HG03354 (cell line): ENCODE measurements around the gene SCNM1.
"Not testable (repeated sequence)": the region's sequence is repeated elsewhere in the genome, so short reads cannot be mapped to it uniquely, and the experiment has no call there.

Experiments used
- ATAC-seq: cut with Tn5 transposase; IDR thresholded peaks from one replicate; pipeline ENCODE4 v1.9.1; 2021; ENCODE audit warnings: mild to moderate bottlenecking; ENCODE audit not compliant: unreplicated experiment, poor library complexity, severe bottlenecking

The SCNM1 gene

DNA sequence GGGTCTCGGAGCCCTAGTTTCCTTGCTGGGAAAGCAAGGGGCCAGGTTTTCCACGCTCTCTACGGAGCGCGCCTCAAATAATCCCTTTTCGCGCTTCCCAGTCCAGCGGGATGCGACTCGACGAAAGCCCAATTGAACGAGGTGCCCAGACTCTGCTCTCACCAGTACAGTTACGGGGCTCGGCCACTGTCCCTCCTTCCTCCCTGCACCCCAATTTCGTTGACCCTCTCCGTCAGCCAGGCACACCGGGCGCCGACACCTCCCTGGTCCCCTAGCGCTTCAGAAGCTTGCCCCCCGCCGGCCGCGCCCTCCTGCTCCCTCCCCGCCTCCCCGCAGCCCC is 19.9 kb upstream of the SCNM1 start:
- peak; percentile 3 for ATAC-seq

DNA sequence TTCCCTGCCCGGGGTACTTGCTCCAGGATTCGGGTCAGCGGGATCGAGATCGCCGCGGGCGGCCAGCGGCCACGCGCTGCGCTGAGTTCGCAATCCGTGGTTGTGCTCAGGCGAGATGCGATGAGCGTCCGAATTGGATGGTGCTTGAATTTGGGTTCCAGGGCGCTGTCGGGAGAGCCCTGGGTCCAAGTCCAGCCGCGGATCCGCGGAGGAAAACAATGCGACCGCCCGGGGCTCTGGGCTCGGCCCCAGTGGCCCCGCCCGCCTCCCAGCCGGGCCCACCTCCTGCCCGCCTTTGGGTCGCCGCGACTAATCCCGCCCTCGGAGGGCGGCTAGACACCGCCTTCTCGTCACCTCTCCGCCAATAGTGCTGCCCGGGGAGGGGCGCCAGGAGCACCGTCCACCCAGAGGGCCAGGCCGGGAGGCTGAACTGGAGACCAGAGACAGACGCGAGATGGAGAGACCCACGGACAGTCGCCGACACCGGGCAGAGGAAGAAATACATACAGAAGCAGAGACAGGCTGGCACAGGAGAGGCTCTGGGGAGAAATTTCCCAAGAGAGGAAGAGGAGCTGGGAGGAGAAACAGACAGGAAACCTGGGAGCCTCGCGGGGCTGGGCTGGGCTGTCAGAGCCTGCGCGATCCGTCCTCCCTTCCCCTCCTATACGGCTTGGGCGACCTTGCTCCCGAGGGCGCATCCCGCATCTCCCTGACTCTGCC is 19.4 kb upstream of the SCNM1 start, which contains the start of gene SEMA6C:
Gene SEMA6C (minus strand): TSS at position 220 of the 720 bp plus-strand sequence. CDS start 4,010 bp downstream, outside the sequence.
- peak; percentile 96 for ATAC-seq

DNA sequence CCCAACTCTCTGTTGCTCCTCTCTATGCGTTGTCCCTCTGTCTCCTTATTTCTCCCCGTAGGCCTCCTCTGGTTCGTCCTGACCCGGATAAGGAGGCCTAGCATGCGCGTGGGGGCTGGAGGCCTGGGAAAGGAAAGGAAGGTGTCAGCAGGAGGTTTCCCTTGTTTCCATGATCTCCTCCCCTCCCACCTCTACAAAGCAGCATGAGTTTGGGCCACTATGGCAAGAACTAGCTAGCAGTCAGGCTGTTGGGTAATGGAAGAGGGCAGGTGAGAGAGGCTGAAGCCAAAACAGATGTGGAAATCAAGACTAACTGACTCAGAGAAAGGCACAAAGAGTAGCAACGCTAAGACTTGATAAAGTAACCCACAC is 18.8 kb upstream of the SCNM1 start:
- ATAC-seq: no peak

DNA sequence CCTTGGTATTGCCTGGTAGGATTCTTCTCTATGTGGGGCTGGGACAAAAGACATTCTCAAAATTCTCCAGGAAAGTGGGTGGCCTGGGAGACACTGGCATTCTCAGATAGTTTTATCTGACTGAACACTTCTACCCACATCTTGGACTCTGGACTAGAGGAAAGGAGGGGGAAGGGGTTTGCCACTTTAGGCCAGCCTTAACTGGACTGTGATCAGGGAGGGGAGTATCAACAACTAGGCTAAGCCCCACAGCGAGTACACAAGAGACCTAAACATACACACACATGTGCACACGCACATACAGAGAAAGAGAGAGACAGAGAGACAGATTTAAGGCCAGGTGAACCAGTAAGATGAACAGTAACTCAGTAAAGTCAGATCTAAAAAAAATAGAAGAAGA is 18.3 kb upstream of the SCNM1 start:
- no peak for ATAC-seq

DNA sequence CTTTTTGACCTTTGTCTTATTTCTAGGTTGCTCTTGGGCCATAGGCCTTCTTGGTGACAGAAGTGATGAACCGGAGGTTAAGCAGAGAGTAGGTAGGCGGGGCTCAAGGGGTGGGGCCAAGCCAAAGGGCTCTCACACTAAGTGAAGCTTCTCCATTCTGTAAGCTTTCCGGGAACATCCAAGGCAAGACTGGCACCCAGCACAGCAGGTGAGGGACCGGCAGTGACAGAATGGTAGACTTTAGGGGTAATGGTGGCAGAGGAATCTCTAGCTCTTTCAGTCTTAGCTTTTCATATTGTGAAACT is 9.5 kb upstream of the SCNM1 start, which contains the start of gene TNFAIP8L2:
Gene TNFAIP8L2 (plus strand): TSS at position 135 of the 305 bp plus-strand sequence. CDS start 2,049 bp downstream, outside the sequence.
- ATAC-seq: peak; percentile 76

DNA sequence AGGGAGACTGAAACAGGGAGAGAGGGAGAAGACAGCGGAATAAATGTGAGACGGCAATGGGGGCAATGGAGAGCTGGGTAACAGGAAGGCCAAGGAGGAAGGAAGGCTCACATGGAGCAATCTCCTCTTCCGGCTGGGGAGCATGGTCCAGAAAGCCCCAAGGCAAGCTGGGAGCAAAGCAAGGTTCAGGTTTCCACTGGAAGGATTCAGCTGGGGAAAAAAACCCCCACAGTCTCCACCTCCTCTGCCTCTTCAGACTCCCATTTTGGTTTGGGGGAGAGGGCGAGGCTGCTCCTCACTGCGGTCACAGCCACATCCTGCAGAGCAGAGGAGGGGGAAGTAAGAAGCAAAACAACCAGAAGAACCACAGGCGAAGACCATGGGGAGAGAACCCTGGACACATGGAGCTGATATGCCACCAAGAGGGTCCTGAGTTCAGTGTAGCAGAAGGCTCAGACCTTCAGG is 8.8 kb upstream of the SCNM1 start:
- ATAC-seq: no peak

DNA sequence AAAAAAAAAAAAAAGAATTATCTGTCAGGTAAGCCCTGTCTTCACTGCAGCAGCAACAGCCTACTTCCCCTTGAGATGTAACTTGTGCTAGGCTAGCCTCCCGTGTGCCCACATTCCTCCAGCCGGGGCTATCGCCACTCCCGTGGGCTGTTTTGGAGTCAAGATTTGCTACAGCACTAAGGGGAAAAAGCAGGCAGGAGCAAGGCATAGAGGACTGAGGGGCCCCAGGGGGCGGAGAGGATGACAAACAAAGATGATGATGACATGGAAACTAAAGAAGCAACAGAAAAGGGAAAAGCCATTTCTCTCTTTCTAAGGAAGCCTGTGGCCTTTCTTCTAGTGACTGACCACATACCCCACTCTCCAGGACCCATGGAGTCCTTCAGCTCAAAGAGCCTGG is 7.6 kb upstream of the SCNM1 start:
- ATAC-seq: no peak

DNA sequence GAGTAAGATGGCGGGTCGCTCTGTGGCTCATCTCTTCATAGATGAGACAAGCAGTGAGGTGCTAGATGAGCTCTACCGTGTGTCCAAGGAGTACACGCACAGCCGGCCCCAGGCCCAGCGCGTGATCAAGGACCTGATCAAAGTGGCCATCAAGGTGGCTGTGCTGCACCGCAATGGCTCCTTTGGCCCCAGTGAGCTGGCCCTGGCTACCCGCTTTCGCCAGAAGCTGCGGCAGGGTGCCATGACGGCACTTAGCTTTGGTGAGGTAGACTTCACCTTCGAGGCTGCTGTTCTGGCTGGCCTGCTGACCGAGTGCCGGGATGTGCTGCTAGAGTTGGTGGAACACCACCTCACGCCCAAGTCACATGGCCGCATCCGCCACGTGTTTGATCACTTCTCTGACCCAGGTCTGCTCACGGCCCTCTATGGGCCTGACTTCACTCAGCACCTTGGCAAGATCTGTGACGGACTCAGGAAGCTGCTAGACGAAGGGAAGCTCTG is 7.1 kb upstream of the SCNM1 start:
- ATAC-seq: no peak

DNA sequence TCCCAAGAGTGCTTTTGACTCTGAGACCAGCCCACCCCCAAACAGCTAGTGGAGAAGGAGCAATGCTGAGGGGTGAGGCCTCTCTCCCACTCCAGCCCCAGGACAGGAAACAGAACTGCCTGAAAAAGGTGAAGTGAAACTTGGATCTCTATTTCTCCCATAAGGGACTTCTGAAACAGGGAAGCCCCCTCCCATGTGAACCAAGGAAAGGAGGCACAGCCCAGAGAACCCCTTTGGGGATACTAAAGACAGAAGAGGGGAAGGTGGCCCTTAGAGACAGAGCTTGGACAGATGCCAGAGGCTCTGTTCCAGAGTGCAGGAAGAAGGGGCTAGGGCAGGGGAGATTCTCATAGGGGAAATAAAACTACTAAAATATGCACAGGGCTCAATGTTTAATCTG is 6.6 kb upstream of the SCNM1 start:
- no peak for ATAC-seq

DNA sequence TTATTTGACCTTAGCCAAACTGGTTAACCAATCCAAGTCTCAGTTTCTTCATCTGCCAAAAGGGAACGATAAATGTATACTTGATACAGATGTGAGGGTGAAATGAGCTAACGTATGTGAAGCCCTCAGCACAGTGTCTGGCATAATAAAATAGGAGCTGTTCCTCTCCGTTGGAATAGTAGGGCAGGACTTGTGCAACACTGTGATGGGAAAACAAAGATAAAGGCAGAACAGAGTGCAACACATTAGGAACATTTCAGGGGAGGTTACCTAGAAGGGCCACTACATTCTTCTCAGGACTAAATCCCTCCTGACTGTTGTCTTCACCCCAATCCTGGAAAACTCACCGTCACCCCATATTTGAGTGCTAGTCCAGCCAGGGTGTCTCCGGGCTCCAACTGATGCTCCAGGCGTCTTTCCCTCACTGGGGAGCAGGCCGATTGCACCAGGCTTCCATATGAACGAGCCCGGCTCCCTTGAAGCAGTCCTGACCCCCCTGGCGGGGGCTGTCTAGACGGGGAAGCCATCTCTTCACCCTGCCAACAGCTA is 1.1 kb upstream of the SCNM1 start:
- ATAC-seq: no peak

DNA sequence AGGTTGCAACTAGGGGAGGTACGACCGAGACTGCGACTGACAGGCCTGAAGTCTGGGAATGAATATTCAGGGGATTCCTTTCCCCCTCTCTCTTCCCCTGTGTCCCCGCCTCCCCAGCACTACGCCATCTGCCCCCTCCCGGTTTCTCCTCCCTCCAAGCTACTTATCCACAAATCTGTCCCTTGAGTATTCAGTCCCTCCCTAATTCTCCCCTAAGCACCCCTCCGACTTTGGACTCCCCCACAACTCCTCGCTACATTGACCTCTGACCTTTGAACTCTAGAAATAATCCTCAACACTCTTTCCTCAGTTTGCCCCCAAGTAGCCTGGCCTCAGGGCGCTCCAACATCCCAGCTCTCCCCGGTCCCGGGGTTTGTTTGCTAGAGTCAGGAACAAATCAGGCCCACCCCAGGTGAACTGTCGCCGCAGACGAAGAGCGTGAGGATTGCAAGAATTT is 635 bp upstream of the SCNM1 start:
- no peak for ATAC-seq

DNA sequence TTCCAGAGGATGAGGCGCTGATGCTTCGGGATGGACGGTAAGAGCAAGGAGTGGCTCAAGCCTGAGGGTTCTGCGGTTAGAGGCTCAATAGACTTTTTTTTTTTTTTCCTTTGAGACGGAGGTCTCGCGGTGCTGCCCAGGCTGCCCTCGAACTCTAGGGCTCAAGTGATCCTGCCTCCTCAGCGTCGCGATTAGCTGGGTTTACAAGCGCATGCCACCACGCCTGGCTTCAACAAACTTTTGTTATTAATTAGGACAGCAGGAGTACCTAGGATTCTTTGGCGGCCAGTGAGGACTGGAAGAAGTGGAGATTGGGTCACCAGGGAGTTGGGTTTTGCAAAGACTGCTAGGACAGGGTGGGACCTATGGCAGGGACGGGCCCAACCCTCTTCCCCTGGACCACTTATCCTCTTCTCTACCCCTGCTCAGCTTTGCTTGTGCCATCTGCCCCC is 587 bp downstream of the SCNM1 start:
- ATAC-seq: peak; percentile 7

DNA sequence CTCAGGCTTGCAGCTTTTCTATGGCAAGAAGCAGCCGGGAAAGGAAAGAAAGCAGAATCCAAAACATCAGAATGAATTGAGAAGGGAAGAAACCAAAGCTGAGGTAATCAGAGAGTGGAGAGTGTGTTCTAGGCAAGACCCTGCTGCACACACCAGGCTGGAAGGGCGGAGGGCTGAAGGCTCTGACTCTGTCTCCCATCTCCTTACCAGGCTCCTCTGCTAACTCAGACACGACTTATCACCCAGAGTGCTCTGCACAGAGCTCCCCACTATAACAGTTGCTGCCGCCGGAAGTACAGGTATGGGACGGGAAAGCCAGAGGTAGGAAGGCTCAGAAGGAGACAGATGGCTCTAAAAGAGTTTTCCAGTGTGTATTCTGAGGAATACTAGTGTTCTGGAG is 1.2 kb downstream of the SCNM1 start:
- ATAC-seq: no peak

DNA sequence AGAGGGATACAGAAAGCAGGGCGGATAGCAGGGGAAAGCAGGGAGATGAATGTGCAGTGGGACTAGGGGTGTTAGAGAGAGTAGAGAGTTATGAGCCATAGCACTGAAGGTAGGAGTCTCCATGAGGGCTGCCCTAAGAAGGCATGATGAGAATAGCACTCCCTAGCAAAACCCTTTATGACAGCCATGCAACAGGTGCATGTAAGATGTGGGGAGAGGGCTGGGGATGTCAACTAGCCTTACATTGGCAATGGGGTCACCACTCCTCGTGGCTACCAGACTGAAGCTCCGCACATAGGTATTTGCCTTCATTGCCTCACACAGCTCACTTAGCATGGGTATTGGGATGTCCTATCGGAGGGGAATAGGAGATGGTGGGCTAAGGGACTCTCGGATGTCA is 5.2 kb downstream of the SCNM1 start:
- ATAC-seq: no peak

DNA sequence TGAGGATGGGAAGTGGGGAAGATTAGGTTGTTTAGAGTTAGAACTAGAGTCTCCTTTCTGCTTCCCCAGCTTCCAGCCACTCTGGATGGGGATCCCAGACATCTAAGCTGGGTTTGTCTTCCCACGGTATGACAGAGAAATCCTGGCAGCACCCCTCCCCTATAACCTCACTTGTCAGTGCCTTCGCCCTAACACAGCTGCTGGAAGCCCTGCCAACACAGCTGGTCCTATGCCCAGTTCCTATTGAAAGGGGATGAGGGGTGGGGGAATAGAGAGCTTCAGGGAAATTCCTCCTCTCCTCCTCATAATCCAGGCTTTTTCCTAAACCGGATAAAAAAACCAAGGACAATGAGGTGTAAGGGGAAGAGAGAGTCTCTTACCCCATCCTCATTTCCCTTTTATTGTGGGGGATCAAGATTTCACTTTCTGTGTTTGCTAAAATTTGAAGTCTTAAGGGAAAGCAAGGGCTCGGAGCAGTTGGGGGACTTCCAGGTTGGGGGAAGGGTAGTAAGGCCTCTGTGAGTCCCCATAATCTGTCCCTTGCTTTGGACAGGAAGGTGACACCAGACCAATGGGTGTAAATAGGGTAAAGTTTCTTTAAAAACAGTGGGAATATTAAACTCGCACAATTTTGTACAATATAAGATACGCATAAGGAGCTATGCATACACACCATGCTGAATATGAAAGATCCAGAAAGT is 9.2 kb downstream of the SCNM1 start:
- no peak for ATAC-seq

DNA sequence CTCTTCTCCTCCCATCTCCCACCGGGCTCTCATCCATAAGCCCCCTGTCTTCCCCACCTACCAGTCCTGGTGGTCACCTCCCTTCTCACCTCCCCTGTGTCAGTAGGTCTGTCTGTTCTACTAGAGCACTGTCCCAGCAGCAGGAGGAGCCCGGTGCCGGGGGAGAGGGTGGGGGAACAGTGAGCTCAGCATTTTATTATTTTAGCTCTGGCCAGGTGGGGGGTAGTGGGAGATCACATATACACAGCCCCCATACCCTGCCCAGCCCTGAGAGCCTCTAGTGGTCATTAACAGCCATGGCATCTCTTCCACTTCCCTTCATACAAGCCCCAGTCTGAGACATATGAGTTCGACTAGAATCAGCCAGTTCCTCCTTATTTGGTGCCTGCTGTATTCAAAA is 9.9 kb downstream of the SCNM1 start, which contains the start of gene TMOD4:
Gene TMOD4 (minus strand): TSS at position 119 of the 400 bp plus-strand sequence. CDS start 1,106 bp downstream, outside the sequence.
- no peak for ATAC-seq

DNA sequence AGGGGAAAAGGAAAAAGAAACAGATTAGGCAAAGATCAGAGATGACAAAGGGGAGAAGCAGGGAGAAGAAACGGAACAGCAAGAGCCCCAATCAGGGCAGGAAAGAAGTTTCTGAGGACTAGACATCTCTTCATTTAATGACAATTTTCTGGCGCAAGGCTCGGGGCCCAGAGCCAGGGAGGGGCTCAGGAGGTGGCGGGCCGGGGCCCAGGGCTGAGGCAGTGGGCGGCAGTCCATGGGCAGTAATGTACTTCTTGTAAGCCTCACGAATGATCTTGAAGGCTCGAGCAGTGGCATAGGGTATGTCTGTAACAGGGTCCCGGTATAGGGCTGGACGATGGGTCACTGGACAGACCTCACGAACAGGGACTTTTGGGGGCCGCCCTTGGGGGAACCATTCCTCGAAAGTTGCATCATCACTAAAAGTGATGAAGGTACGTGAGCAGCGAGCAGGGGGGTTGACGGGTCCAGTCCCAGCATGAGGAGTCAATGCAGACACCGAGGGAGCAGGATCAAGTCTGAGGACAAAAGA is 10.6 kb downstream of the SCNM1 start:
- no peak for ATAC-seq

DNA sequence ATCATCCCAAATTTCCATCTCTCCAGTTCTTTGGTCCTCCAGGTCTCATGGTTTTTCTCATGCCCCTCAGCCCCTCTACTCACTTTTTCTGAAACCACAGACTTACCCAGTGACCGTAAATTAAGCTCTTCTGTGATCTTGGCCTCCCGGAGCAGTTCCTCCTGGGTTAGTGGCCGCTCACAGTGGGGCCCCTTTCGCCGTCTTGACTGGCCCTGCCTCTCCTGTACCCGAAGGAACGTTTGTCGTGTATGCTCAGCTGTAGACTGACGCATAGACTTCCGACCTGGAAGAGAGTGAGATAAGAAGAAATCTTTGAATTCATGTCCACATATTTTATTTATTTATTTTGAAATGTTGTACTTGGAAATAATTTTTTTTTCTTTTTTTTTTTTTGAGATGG is 18.3 kb downstream of the SCNM1 start:
- no peak for ATAC-seq

DNA sequence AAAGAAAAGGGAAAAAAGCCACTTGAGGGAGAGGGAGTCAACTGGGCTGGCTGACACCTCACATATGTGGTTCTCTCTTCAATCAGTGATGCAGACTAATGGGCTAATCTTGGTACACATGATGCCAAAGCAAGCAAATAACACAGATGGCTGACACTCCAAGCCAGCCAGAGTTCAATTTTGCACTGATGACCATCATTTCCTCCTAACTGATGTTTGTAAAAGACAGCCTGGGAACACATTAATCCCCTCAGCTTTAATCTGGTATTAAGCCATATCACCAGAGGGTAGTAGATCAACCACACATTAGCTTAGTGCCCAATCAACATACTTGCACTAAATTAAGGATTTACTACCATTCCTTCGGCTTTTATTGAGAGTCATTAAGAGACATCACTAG is 21.3 kb downstream of the SCNM1 start:
- ATAC-seq: no peak

DNA sequence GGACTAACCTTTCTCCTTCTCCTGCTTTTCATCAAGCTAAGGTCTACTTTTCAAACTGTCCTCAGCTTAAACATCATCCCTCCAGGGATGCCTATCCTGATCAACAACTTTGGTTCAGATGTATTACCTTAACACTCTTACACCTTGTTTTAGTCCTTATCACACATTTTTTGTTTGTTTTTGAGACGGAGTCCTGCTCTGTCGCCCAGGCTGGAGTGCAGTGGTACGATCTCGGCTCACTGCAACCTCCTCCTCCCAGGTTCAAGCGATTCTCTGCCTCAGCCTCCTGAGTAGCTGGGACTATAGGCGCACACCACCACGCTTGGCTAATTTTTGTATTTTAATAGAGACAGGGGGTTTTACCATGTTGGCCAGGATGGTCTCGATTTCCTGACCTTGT is 22.7 kb downstream of the SCNM1 start:
- not testable (repeated sequence) for ATAC-seq
